NCI-H2107 treated with DMSO at 0.1 percent for 48 hours (cell line): ENCODE results near the gene TRAF3IP1.
"Not testable (repeated sequence)": the region's sequence is repeated elsewhere in the genome, so short reads cannot be mapped to it uniquely, and the experiment has no call there.

ENCODE experiments used
- DNase-seq: peaks from one replicate; lab custom pipeline; 2025; ENCODE audit not compliant: unreplicated experiment; lab: John Stamatoyannopoulos, UW

TRAF3IP1 gene

GRCh38 chr2:238405217-238405555, 84.9 kb downstream of the TRAF3IP1 start:
- DNase-seq: not testable (repeated sequence)

DNA sequence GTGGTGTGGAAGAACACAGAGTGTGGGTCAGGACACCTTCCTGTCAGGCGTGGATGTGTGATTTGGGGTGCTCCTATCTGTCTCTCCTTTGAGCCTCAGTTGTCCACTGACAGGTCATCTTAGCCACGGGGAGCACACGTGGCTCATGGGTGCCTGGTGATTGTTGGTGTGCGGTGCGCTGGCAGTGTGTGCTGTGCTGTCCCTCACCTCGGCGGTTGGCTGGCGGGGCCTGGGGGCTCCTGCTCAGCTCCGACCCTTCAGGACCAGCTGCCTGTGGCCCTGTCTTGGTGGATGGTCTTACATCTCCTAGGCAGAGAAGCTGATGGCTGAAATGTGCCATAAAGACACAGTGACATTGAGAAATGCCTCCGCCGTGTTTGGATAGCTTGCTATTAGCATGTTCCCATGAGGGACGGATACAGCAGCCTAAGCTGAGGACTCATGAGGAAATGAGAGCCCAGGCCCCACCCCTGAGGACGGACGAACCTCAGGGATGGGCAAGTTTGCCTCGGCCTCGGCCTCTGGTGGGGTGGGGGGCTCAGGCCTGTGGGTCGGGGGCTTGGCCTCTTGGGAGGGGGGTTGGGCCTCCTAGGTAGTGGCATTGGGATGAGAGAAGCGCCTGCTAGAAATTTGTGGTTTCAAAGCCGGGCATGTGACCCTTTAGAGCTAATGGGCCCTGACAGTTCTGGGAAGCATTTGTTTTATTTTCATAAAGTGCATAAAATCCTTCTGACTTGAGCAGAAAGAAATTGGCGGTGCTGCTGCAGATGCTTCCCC, 86.1 kb downstream of the TRAF3IP1 start:
- DNase-seq: no peak

DNA sequence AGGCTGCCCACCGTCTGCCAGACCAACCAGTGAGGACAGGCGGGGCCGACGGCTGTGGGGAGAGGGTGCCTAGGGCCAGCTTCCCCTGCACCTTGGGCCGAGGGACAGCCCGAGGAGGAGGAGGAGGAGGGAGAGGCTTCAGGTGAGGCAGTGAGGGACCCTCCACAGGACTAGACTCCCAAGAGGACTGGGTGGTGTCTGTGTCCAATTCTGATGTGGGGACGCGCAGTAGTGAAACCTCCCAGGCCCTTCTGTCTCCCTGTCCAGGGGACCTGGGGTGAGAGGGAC, 86.6 kb downstream of the TRAF3IP1 start:
- no peak for DNase-seq

GRCh38 chr2:238407566-238407965, 87.2 kb downstream of the TRAF3IP1 start:
- DNase-seq: no peak

DNA sequence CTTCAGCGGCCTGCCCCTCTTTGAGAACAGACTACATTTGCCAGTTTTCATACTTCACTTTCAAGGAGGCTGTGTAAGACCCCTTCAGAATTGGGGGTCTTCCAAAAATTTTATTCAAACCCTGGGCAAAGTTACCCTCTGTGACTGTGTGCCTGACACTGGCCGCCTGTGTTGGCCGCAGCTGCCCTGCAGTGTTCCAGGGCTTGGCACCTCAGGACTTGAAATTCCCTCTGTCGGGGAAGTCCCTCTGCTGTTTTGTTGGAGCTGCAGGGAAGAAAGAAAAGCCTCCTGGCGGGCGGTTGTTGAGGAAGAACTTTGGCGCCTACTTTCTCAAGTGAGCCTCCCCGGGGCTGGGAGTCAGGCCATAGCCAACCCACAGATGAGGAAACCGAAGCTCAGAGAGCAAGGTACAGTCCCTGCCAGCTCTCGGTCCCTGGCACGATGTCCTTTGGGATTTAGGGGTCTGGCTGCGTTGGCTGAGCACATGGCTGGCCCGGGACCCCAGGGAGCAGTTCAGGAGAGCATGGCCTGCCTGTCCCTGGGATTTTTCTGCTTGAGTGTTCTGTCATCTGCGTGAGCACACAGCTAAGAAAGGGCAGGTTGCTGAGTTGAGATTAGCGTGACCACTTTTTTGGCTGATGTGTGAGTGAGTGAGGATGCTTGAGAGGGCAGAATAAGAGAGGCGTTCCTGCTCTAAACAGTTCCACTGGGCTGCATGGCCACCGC, 88.5 kb downstream of the TRAF3IP1 start:
- no peak for DNase-seq

GRCh38 chr2:238409341-238410199, 89.3 kb downstream of the TRAF3IP1 start:
- no peak for DNase-seq

DNA sequence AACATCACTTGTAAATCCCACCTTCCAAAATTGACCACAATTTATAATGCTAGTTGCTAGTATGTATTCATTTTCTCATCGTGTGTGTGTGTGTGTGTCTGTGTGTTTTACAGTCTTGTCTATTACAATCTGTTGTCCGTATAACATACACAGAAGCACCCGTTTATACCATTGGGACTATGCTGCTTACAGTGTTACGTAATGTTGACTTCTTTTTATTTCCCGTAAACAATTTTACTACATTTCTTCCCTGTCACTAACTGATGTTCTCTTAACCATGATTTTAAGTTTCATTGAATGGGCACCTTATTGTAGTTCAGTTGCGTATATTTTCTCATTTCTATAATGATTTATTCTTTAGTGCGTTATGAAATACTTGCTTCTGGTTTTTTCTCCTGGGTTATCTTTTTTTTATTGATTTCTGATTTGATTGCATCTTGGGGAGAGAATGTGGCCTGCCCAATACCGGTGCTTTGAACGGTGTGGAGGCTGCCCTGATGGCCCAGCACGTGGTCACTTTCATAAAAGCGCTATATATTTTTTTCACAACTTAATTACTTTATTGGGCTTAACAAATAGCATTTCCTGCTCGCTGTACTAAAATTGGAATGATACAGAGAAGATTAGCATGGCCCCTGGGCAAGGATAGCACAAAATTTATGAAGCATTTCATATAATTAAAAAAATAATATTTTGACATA, 91.9 kb downstream of the TRAF3IP1 start:
- DNase-seq: peak; percentile 12

DNA sequence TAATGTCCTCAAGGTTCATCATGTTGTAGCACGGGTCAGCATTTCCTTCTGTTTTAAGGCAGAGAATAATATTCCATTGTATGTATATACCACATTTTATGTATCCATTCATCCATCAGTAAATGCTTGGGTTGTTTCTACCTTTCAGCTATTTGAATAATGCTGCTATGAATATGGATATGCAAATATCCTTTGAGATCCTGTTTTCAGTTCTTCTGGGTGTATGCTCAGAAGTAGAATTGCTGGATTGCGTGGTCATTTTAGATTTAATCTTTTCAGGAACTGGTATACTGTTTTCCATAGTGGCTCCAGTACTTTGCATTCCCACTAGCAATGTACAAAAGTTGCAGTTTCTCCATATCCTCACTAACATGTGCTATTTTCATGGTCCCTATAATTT, 93.0 kb downstream of the TRAF3IP1 start:
- DNase-seq: no peak

DNA sequence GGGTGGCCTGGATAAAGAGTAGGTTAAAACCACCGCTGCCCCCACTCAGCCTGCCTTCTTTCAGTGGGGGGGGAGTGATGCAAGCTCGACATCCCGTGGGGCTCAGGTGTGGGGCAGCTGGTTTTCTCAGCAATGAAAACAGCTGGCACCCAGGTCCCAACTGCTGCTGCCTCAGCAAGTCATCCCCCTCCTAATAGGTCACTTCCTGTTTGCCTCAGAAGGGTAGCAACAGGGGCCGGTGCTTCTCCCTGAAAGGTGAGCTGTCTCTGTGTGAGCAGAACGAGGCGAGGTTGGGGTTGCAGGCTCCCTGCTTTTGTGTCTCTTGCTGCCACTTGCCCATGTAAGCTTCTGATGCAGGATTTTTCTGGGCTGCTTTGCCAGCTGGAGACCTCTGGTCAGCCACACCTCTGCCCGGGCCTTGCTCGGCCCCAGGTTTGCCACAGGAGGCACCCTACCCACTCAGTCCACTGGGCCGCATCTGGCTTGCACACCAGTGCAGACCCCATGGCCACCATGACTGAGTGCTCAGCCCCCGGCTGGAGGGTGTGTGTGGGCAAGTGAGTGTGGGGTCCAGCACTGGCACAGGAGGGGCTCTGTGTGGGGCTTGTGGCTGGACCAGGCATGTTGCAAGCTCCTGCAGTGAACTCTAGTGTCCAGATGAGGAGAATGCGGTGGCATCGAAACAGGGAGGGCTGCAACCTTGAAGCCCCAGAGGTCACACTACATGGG, 94.9 kb downstream of the TRAF3IP1 start:
- no peak for DNase-seq

GRCh38 chr2:238415893-238416292, 95.6 kb downstream of the TRAF3IP1 start:
- DNase-seq: no peak

DNA sequence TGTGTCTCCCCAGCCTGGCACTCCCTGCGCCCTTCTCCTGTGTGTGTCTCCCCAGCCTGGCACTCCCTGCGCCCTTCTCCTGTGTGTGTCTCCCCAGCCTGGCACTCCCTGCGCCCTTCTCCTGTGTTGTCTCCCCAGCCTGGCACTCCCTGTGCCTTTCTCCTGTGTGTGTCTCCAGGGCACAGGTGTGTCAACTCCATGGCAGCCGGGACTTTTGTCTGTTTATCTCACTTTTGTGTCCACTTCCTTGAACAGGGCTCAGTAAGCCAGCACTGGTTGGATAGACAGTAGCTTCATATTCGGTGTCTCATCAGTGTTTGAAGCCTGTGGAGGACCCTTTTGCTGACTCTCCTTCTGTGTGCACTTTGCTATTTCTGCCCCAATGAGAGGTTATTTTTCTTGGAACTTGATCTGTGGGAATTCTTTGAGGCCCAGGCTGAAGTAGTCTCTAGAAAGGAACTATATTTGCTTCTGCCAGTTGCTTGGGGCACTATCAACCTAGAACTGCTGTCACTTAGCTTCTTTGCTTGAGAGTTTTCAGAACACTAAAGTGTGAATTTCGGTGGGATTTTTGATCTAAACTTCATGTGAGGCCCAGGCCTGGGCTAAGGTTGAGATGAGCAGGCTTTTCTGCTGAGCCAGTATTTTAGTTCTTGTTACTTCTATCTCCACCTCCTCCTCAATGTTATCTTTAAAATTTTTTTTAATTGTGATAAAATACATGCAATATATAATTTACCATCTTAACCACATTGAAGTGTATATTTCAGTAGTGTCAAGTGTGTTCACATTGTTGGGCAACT, 98.1 kb downstream of the TRAF3IP1 start:
- DNase-seq: no peak

DNA sequence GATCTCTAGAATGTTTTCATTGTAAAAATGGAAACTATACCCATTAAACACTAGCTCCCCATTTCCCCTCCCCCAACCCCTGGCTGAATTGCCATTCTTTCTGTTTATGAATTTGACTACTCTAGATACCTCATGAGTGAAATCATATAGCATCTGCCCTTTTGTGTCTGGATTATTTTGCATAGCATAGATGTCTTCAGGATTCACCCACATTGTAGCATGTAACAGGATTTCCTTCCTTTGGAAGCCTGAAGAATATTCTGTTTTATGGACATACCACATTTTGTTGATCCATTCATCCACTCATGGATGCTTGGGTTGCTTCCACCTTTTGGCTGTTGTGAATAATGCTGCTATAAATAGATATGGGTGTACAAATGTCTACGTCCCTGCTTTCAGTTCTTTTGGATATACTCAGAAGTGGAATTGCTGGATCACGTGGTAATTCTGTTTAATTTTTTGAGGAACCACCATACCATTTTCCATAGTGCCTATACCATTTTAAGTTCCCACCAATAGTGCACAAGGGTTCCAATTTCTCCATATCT, 98.8 kb downstream of the TRAF3IP1 start:
- no peak for DNase-seq

DNA sequence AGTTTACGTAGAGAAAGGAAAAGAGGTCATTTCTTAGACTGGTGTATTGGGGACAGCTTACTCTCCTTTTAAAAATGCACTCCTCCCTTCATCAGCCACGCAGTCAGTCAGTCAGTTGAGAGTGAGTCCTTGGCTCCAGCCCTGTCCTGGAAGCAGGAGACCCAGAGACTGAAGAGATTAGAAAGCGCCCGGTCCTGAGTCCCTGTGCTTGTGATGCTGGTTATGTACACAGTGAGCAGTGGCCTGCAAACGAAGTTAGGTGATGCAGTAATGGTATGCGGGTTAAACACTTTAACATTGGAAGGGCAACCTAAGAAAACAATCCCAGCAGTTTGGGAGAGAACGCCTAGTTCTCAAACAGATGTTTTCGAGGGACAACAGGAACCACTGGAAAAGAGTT, 100.1 kb downstream of the TRAF3IP1 start:
- DNase-seq: no peak

DNA sequence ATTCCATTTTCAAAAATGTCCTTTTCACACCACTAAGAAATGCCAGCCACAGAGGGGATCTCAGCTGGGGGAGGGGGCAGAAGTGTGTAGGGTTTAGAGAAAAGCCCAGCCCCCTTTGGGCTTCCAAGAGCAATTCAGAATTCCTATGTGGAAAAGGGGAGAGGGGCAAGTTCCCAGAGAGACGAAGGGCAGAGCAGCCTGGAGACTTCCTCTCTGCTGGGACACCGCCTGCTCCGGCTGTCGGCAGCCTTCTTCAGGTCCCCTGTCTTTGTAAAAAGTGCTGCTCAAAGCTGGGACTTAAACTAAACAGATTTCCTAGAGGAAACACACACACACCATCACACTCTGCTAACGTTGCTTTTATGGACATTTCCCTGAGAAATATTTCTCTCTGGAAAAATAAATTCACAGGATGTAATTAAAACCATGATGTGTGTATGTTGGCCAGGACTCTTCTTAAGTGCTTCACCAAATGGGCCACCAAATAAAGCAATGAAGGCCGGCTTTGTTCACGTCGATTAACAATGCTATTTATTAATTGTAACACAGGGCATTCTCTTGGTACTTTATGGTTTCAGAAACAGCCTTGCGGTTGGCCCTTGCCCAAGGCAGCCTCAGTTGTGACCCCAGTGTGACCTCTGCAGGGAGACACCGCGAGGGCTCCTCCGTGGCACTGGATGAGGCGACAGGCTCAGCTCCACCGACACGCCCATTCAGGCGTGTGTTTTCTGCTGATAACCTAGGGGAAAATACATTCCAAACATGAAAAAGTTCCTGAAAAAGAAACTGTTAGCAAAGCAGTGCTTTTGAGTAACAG, 100.8 kb downstream of the TRAF3IP1 start:
- DNase-seq: no peak

GRCh38 chr2:238421695-238422035, 101.3 kb downstream of the TRAF3IP1 start:
- DNase-seq: no peak

GRCh38 chr2:238422285-238422684, 102.0 kb downstream of the TRAF3IP1 start:
- no peak for DNase-seq

DNA sequence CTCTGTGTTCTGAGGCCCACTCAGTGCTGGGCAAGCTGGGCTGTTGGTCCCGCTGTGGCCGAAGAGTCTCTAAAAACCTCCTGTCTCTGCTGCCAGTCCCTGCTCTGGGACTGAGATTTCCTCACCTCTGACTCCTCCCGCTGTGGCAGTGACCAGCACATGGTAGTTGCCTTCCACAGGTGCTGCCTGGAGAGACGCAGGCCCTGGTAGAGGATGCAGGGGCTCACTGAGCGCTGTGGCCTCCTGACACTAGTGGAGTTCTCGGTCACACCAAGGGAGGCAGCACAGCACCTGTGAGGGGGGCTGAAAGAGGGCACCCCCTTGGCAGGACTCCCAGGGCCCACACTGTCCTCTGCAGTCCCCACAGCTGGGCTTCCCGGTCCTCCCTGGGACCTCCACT, 102.6 kb downstream of the TRAF3IP1 start:
- DNase-seq: no peak

DNA sequence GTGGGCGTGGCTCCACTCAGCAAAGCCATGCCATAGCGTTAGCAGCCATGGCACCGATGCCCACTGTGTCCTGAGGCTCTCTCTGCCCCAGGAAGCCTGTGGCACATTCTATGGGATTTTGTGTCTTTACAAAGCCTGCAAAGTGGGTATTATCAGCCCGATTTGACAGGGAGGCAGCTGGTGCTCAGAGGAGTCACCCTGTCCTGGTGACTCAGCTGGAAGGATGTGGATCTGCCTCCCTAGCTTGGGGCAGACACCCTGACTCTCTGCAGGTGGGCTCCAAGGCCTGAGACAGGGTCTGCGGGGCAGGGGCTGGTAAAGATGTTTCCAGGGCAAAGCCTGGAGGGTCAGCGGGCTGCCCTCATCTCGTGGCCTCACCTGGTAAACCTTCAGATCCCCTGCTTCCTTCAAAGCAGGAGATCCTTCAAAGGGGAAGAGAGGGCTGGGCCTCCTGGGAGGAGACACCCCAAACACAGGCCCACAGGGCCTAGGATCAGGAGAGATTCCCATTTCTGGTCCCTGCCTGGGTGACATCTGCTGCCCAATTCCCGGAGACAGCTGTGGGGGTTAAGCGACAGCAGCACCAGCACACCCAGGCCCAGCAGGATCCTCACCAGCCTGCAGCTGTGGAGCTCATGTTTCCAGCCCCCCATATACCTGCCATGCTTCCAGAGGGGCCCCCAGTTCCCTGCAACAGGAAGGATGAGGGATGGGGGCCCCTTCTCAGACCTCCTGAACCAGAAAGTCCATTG, 103.4 kb downstream of the TRAF3IP1 start:
- no peak for DNase-seq
